GM23338 (cell line): ENCODE data around the gene APMAP. TPM values are rescaled to one million over a fixed set of nuclear protein-coding genes. Genes with fewer than 3 reads are reported as not detected.

ENCODE experiments used
- ATAC-seq: fragments of 200-7000 bp; cut with Tn5 transposase; 3 replicates; pipeline ENCODE4 v1.9.1; 2020
- DNase-seq: peaks from one replicate; pipeline ENCODE4 v3.0.0-alpha.2; 2015; ENCODE audit warnings: low spot score
- H2AFZ ChIP-seq: fragments of 200-600 bp; sonication (generic); 2 replicates; pipeline ENCODE4 v1.8.0; 2016; ENCODE audit warnings: antibody characterized with exemption, mild to moderate bottlenecking, moderate library complexity
- H3F3A ChIP-seq: fragments of 200-600 bp; sonication (generic); replicated peaks from 2 replicates; pipeline ENCODE4 v1.8.0; 2017; ENCODE audit warnings: antibody characterized with exemption, mixed run types, low read depth
- H3K27ac ChIP-seq: fragments of 200-600 bp; sonication (generic); 2 replicates; pipeline ENCODE4 v1.6.1; 2016; ENCODE audit warnings: low read depth
- H3K27me3 ChIP-seq: fragments of 200-600 bp; sonication (generic); 2 replicates; pipeline ENCODE4 v1.8.0; 2016; ENCODE audit warnings: mild to moderate bottlenecking, mixed run types, moderate library complexity; ENCODE audit not compliant: insufficient read depth
- H3K36me3 ChIP-seq: fragments of 200-600 bp; sonication (generic); 2 replicates; pipeline ENCODE4 v1.8.0; 2016; ENCODE audit warnings: mild to moderate bottlenecking; ENCODE audit not compliant: insufficient read depth
- H3K4me1 ChIP-seq: fragments of 200-600 bp; sonication (generic); 2 replicates; pipeline ENCODE4 v1.8.0; 2016; ENCODE audit warnings: mild to moderate bottlenecking, moderate library complexity; ENCODE audit not compliant: insufficient read depth
- H3K4me2 ChIP-seq: fragments of 200-600 bp; sonication (generic); 2 replicates; pipeline ENCODE4 v1.7.1; 2017; ENCODE audit warnings: mixed run types
- H3K4me3 ChIP-seq: fragments of 200-600 bp; sonication (generic); 2 replicates; pipeline ENCODE4 v1.6.1; 2016; ENCODE audit warnings: mixed run types
- H3K79me2 ChIP-seq: fragments of 200-600 bp; sonication (generic); replicated peaks from 2 replicates; pipeline ENCODE4 v1.8.0; 2017; ENCODE audit warnings: mild to moderate bottlenecking; ENCODE audit not compliant: insufficient read depth
- H3K9me2 ChIP-seq: fragments of 200-600 bp; sonication (generic); 2 replicates; pipeline ENCODE4 v1.8.0; 2017; ENCODE audit not compliant: insufficient read depth
- H4K20me1 ChIP-seq: fragments of 200-600 bp; sonication (generic); replicated peaks from 2 replicates; pipeline ENCODE4 v1.8.0; 2017; ENCODE audit warnings: mild to moderate bottlenecking; ENCODE audit not compliant: insufficient read depth
- H3K27ac Mint-ChIP-seq: 2 replicates; pipeline ENCODE4 v1.8.0; 2020; ENCODE audit warnings: inconsistent platforms, mild to moderate bottlenecking, moderate library complexity, mixed read lengths
- H3K27me3 Mint-ChIP-seq: 3 replicates; pipeline ENCODE4 v1.8.0; 2022; ENCODE audit warnings: low read depth, mild to moderate bottlenecking, moderate library complexity, mixed read lengths, inconsistent platforms; ENCODE audit not compliant: insufficient read depth, poor library complexity
- H3K36me3 Mint-ChIP-seq: 3 replicates; pipeline ENCODE4 v1.8.0; 2021; ENCODE audit warnings: low read depth, mild to moderate bottlenecking, inconsistent platforms, moderate library complexity, mixed read lengths
- H3K4me1 Mint-ChIP-seq: 3 replicates; pipeline ENCODE4 v1.8.0; 2020; ENCODE audit warnings: mild to moderate bottlenecking, inconsistent platforms, mixed read lengths
- H3K4me3 Mint-ChIP-seq: 3 replicates; pipeline ENCODE4 v1.8.0; 2021; ENCODE audit warnings: moderate library complexity, mild to moderate bottlenecking, inconsistent platforms, mixed read lengths
- H3K9me3 Mint-ChIP-seq: 3 replicates; pipeline ENCODE4 v1.8.0; 2020; ENCODE audit warnings: moderate library complexity, mild to moderate bottlenecking, inconsistent platforms, mixed read lengths
- CREB1 ChIP-seq: fragments of 250-450 bp; sonication (Bioruptor Pico); IDR thresholded peaks from 2 replicates; pipeline ENCODE4 v1.5.0; 2020; ENCODE audit warnings: low read depth, mild to moderate bottlenecking, moderate library complexity
- EZH2 ChIP-seq: fragments of 200-600 bp; sonication (generic); IDR thresholded peaks from one replicate; pipeline ENCODE4 v1.8.0; 2017; ENCODE audit warnings: antibody characterized with exemption, mild to moderate bottlenecking, low read depth; ENCODE audit not compliant: unreplicated experiment
- EZH2phosphoT487 ChIP-seq: fragments of 200-600 bp; sonication (generic); IDR thresholded peaks from one replicate; pipeline ENCODE4 v1.8.1; 2018; ENCODE audit warnings: antibody characterized with exemption; ENCODE audit not compliant: unreplicated experiment
- JUNB ChIP-seq: IDR thresholded peaks from one replicate; pipeline ENCODE4 v1.6.1; 2016; ENCODE audit warnings: antibody characterized with exemption; ENCODE audit not compliant: unreplicated experiment
- NANOG ChIP-seq: IDR thresholded peaks from 2 replicates; pipeline ENCODE4 v1.6.1; 2016; ENCODE audit warnings: antibody characterized with exemption, borderline replicate concordance
- POLR2AphosphoS5 ChIP-seq: IDR thresholded peaks from 2 replicates; pipeline ENCODE4 v1.6.1; 2016; ENCODE audit warnings: antibody characterized with exemption, low read depth
- ZNF114 ChIP-seq: fragments of 250-450 bp; sonication (Bioruptor Pico); IDR thresholded peaks from 2 replicates; pipeline ENCODE4 v1.5.0; 2020; ENCODE audit warnings: mild to moderate bottlenecking, moderate library complexity
- ZNF331 ChIP-seq: fragments of 250-450 bp; sonication (Bioruptor Pico); IDR thresholded peaks from 2 replicates; pipeline ENCODE4 v1.5.0; 2020; ENCODE audit warnings: low read depth, mild to moderate bottlenecking, moderate library complexity
- polyA plus RNA-seq: library from polyadenylated mRNA; unstranded; fragments of >200 nt; fragmentation: Nextera tagmentation; extraction: Ambion mirVana; gene quantifications from 2 replicates; pipeline ENCODE4 v1.2.1, GENCODE V29; 2016
- total RNA-seq: library from RNA; depleted of rRNA; stranded (reverse); fragments of >200 nt; shearing (Covaris generic); gene quantifications from 2 replicates; pipeline ENCODE4 v1.2.3, GENCODE V29; 2014
- TF ChIP-seq, protein P1 (sequence below): IDR thresholded peaks from one replicate; pipeline ENCODE4 v1.6.1; 2018; ENCODE audit warnings: antibody characterized with exemption; ENCODE audit not compliant: unreplicated experiment
- TF ChIP-seq, protein P2 (sequence below), 2 experiments: fragments of 200-600 bp in 1 of 2; sonication (generic) in 1 of 2; conservative IDR thresholded peaks; 2 replicates each; pipeline versions ENCODE4 v1.5.1 to v1.6.1; 2016 to 2017; ENCODE audit warnings: antibody characterized with exemption in 2 of 2, low read depth in 2 of 2, mild to moderate bottlenecking in 2 of 2, moderate library complexity in 1 of 2
- TF ChIP-seq, protein P3 (sequence below): fragments of 250-450 bp; sonication (Bioruptor Pico); IDR thresholded peaks from 2 replicates; pipeline ENCODE4 v1.5.0; 2020; ENCODE audit warnings: mild to moderate bottlenecking, moderate library complexity

APMAP gene
- total and polyA plus RNA-seq, 2 experiments from 2014 or later: 31.7 to 72.3 TPM

DNA sequence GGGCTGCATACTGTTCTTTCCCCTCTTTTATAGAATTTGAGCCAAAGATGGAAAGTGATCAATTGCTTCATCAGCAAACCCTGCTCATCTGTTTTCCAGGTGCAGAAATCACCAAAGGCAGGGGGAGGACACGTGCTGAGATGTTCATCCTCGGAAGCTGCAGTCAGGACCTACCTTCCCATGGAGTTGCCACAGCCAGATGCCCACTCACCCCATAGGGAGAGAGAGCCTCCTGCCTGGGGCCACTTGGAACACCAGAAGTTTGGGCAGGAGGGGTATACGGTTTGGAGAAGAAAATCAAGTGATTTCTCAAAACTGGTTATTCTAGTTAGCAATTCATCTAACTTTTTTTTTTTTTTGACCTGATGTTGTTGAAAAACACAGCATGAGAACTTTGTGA is 48.8 kb downstream of the APMAP start:
- no peak overlapping the region for H3K27ac Mint-ChIP-seq
- H3K4me2 ChIP-seq: no peak overlapping the region
- H3K36me3 ChIP-seq: no peaks in the 10 kb centered on the region; the same call in 1 of the 2 replicates
- H3K4me3 Mint-ChIP-seq: no peak overlapping the region
- no peak overlapping the region for H3K27ac ChIP-seq
- H3K4me3 ChIP-seq: no peak overlapping the region
- peaks cover 2% of the 10 kb centered on the region for H3K27me3 Mint-ChIP-seq
- no peaks in the 10 kb centered on the region for H4K20me1 ChIP-seq
- no peaks in the 10 kb centered on the region for H3K4me1 Mint-ChIP-seq
- DNase-seq: no peak
- H3K9me3 Mint-ChIP-seq: peaks cover 55% of the 10 kb centered on the region
- no peak for ATAC-seq
- H3K9me2 ChIP-seq: no peaks in the 10 kb centered on the region
- 0 out of 3 replicates have a peak, but pooled peaks cover 5% of the 10 kb centered on the region for H3K36me3 Mint-ChIP-seq
- H3K4me1 ChIP-seq: no peaks in the 10 kb centered on the region
- H3K79me2 ChIP-seq: no peaks in the 10 kb centered on the region
- H3K27me3 ChIP-seq: no peaks in the 10 kb centered on the region
- no peak overlapping the region for H2AFZ ChIP-seq
- H3F3A ChIP-seq: no peaks in the 10 kb centered on the region
- TF ChIP-seq JUNB: no peak
- TF ChIP-seq NANOG: no peak
- TF ChIP-seq EZH2phosphoT487: no peak
- TF ChIP-seq ZNF331 (CRISPR knock-in tag): no peak
- no peak for TF ChIP-seq CREB1
- TF ChIP-seq POLR2AphosphoS5: no peak
- TF ChIP-seq ZNF114 (CRISPR knock-in tag): no peak

DNA sequence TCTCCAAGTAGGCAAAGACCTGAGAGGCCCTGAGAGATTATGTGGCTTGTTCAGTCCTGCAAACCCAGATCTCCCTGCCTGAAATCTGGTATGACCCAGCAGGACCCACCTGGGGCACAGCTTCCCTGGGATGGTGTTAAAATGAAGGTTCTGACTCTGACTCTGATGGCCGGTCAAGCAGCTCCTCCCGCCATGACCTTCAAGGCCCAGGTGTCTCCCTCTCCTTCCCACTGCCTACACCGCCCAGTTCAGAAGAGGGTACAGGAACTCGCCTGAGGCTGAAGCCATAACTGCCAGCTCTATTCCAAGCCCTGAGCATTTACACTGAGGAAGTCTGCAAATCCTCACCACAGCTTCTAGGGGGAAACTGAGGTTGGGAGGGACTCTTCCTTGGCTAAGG is 49.4 kb downstream of the APMAP start:
- Histone ChIP-seq H3F3A (no peaks in the 10 kb centered on the region), H3K4me2 (no peak overlapping the region), H3K36me3 (no peaks in the 10 kb centered on the region; the same call in 1 of the 2 replicates), H3K27me3 (no peaks in the 10 kb centered on the region), H3K27ac (no peak overlapping the region), H3K79me2 (no peaks in the 10 kb centered on the region), H3K4me1 (no peaks in the 10 kb centered on the region), H2AFZ (no peak overlapping the region), H4K20me1 (no peaks in the 10 kb centered on the region), H3K4me3 (no peak overlapping the region), H3K9me2 (no peaks in the 10 kb centered on the region)
- Mint-ChIP-seq H3K4me1 (no peaks in the 10 kb centered on the region), H3K36me3 (0 out of 3 replicates have a peak, but pooled peaks cover 5% of the 10 kb centered on the region), H3K4me3 (no peak overlapping the region), H3K27me3 (peaks cover 2% of the 10 kb centered on the region), H3K27ac (no peak overlapping the region), H3K9me3 (peaks cover 58% of the 10 kb centered on the region)
- DNase-seq: no peak
- ATAC-seq: no peak
- TF ChIP-seq CREB1 (no peak), ZNF114 (CRISPR knock-in tag) (no peak), JUNB (no peak), EZH2 (no peak), EZH2phosphoT487 (no peak), ZNF331 (CRISPR knock-in tag) (no peak)
- TF ChIP-seq, protein P1, sequence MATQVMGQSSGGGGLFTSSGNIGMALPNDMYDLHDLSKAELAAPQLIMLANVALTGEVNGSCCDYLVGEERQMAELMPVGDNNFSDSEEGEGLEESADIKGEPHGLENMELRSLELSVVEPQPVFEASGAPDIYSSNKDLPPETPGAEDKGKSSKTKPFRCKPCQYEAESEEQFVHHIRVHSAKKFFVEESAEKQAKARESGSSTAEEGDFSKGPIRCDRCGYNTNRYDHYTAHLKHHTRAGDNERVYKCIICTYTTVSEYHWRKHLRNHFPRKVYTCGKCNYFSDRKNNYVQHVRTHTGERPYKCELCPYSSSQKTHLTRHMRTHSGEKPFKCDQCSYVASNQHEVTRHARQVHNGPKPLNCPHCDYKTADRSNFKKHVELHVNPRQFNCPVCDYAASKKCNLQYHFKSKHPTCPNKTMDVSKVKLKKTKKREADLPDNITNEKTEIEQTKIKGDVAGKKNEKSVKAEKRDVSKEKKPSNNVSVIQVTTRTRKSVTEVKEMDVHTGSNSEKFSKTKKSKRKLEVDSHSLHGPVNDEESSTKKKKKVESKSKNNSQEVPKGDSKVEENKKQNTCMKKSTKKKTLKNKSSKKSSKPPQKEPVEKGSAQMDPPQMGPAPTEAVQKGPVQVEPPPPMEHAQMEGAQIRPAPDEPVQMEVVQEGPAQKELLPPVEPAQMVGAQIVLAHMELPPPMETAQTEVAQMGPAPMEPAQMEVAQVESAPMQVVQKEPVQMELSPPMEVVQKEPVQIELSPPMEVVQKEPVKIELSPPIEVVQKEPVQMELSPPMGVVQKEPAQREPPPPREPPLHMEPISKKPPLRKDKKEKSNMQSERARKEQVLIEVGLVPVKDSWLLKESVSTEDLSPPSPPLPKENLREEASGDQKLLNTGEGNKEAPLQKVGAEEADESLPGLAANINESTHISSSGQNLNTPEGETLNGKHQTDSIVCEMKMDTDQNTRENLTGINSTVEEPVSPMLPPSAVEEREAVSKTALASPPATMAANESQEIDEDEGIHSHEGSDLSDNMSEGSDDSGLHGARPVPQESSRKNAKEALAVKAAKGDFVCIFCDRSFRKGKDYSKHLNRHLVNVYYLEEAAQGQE: no peak
- TF ChIP-seq, protein P2, sequence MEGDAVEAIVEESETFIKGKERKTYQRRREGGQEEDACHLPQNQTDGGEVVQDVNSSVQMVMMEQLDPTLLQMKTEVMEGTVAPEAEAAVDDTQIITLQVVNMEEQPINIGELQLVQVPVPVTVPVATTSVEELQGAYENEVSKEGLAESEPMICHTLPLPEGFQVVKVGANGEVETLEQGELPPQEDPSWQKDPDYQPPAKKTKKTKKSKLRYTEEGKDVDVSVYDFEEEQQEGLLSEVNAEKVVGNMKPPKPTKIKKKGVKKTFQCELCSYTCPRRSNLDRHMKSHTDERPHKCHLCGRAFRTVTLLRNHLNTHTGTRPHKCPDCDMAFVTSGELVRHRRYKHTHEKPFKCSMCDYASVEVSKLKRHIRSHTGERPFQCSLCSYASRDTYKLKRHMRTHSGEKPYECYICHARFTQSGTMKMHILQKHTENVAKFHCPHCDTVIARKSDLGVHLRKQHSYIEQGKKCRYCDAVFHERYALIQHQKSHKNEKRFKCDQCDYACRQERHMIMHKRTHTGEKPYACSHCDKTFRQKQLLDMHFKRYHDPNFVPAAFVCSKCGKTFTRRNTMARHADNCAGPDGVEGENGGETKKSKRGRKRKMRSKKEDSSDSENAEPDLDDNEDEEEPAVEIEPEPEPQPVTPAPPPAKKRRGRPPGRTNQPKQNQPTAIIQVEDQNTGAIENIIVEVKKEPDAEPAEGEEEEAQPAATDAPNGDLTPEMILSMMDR (conservative IDR thresholded peaks at IDR 0.05; ENCODE audit: low read depth in 2 of 2): no peak
- TF ChIP-seq, protein P3, sequence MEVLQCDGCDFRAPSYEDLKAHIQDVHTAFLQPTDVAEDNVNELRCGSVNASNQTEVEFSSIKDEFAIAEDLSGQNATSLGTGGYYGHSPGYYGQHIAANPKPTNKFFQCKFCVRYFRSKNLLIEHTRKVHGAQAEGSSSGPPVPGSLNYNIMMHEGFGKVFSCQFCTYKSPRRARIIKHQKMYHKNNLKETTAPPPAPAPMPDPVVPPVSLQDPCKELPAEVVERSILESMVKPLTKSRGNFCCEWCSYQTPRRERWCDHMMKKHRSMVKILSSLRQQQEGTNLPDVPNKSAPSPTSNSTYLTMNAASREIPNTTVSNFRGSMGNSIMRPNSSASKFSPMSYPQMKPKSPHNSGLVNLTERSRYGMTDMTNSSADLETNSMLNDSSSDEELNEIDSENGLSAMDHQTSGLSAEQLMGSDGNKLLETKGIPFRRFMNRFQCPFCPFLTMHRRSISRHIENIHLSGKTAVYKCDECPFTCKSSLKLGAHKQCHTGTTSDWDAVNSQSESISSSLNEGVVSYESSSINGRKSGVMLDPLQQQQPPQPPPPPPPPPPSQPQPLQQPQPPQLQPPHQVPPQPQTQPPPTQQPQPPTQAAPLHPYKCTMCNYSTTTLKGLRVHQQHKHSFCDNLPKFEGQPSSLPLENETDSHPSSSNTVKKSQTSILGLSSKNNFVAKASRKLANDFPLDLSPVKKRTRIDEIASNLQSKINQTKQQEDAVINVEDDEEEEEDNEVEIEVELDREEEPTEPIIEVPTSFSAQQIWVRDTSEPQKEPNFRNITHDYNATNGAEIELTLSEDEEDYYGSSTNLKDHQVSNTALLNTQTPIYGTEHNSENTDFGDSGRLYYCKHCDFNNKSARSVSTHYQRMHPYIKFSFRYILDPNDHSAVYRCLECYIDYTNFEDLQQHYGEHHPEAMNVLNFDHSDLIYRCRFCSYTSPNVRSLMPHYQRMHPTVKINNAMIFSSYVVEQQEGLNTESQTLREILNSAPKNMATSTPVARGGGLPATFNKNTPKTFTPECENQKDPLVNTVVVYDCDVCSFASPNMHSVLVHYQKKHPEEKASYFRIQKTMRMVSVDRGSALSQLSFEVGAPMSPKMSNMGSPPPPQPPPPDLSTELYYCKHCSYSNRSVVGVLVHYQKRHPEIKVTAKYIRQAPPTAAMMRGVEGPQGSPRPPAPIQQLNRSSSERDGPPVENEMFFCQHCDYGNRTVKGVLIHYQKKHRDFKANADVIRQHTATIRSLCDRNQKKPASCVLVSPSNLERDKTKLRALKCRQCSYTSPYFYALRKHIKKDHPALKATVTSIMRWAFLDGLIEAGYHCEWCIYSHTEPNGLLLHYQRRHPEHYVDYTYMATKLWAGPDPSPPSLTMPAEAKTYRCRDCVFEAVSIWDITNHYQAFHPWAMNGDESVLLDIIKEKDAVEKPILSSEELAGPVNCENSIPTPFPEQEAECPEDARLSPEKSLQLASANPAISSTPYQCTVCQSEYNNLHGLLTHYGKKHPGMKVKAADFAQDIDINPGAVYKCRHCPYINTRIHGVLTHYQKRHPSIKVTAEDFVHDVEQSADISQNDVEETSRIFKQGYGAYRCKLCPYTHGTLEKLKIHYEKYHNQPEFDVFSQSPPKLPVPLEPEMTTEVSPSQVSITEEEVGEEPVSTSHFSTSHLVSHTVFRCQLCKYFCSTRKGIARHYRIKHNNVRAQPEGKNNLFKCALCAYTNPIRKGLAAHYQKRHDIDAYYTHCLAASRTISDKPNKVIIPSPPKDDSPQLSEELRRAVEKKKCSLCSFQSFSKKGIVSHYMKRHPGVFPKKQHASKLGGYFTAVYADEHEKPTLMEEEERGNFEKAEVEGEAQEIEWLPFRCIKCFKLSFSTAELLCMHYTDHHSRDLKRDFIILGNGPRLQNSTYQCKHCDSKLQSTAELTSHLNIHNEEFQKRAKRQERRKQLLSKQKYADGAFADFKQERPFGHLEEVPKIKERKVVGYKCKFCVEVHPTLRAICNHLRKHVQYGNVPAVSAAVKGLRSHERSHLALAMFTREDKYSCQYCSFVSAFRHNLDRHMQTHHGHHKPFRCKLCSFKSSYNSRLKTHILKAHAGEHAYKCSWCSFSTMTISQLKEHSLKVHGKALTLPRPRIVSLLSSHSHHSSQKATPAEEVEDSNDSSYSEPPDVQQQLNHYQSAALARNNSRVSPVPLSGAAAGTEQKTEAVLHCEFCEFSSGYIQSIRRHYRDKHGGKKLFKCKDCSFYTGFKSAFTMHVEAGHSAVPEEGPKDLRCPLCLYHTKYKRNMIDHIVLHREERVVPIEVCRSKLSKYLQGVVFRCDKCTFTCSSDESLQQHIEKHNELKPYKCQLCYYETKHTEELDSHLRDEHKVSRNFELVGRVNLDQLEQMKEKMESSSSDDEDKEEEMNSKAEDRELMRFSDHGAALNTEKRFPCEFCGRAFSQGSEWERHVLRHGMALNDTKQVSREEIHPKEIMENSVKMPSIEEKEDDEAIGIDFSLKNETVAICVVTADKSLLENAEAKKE (CRISPR knock-in tag): no peak
